ENCODE measurements around the gene TTC13. TPM values are rescaled to one million over a fixed set of nuclear protein-coding genes. Genes with fewer than 3 reads are reported as not detected.

TTC13 gene
- total RNA-seq (2014; rRNA removed) (17.0 and 20.2 TPM in 2 replicates), Bru-seq, nascent RNA (percentile 70 among the genes with signal in this experiment), BruChase-seq, experiment 1, labeled RNA remaining after a 6-hour chase (percentile 63 among the genes with signal in this experiment), BruChase-seq, experiment 2, labeled RNA remaining after a 2-hour chase (percentile 70 among the genes with signal in this experiment)
- long read RNA-seq, partial matches to known transcripts: 4 of 35 reads
- long read RNA-seq, other reads (novel, unspliced or antisense): 25 of 35 reads

GRCh38 chr1:230978491-230979388 lies at the start of gene TTC13, which contains the start of gene ARV1:
TTC13 (minus strand) TSS chr1:230978861; CDS start chr1:230978830, 31 bp downstream.
ARV1 (plus strand) TSS chr1:230979094; CDS start chr1:230979106, 12 bp downstream.
- Histone ChIP-seq H3K4me3 (ENCODE audit: low read length) (peak within 1 kb of the TSS; percentile 91), H3K27ac (ENCODE audit: low read length) (no peak within 1 kb of the TSS), H3K36me3 (ENCODE audit: low read depth, low read length) (peaks cover 22% of the 10 kb centered on the region), H3K27me3 (ENCODE audit: low read length) (no peaks in the 10 kb centered on the region), H3F3A (ENCODE audit: low read length, unreplicated experiment) (no peaks in the 10 kb centered on the region), H3K79me2 (ENCODE audit: low read length) (peaks cover 78% of the 10 kb centered on the region), H2AFZ (ENCODE audit: low read length) (peak within 1 kb of the TSS; percentile 84), H3K9me2 (replicated peaks; ENCODE audit: low read length) (no peaks in the 10 kb centered on the region), H4K20me1 (ENCODE audit: low read length) (no peaks in the 10 kb centered on the region; the same call in 1 of the 2 replicates), H3K4me1 (ENCODE audit: insufficient read depth, low read length) (peaks cover 17% of the 10 kb centered on the region), H3K4me2 (ENCODE audit: low read length) (peak within 1 kb of the TSS; percentile 95), H3K9ac (ENCODE audit: low read length) (peak within 1 kb of the TSS; percentile 88), H3K9me3 (ENCODE audit: low read length) (no peaks in the 10 kb centered on the region)
- ChIA-PET CTCF (interaction anchor here (1.2 kb wide), 1 partner anchor 181 kb away, joined by 3 read pairs; no protein-coding TSS in a partner anchor), POLR2A (ENCODE audit: unreplicated experiment) (interaction anchor here (0.5 to 0.6 kb wide), 2 partner anchors 32 to 85 kb away, joined by 3 to 5 read pairs; no protein-coding TSS in a partner anchor)
- ATAC-seq (peak; percentile 99), DNase-seq (peak; percentile 99)
- intact Hi-C loops (cut with micrococcal nuclease): loop anchor here (1.0 to 10.0 kb wide), 5 partner anchors 112 to 356 kb away; partner anchors contain the start of genes COG2, EXOC8 and SPRTN
- TF ChIP-seq CTCF (conservative IDR thresholded peaks at IDR 0.05; ENCODE audit: low read depth, low read length) (peak; percentile 60), EZH2 (IDR thresholded peaks at IDR 0.05; ENCODE audit: low read length, unreplicated experiment) (no peak)
- BruUV-seq (replicated peaks): no TSS peak

- Histone ChIP-seq H3K4me3 (ENCODE audit: low read length) (no peak overlapping the region), H3K27me3 (ENCODE audit: low read length) (no peaks in the 10 kb centered on the region), H3K9me2 (replicated peaks; ENCODE audit: low read length) (no peaks in the 10 kb centered on the region), H3K4me2 (ENCODE audit: low read length) (no peak overlapping the region), H3K79me2 (ENCODE audit: low read length) (no peaks in the 10 kb centered on the region), H3K9me3 (ENCODE audit: low read length) (no peaks in the 10 kb centered on the region), H3K9ac (ENCODE audit: low read length) (no peak overlapping the region), H3F3A (ENCODE audit: low read length, unreplicated experiment) (no peaks in the 10 kb centered on the region), H3K27ac (ENCODE audit: low read length) (no peak overlapping the region), H4K20me1 (ENCODE audit: low read length) (no peaks in the 10 kb centered on the region), H2AFZ (ENCODE audit: low read length) (no peak overlapping the region), H3K4me1 (ENCODE audit: insufficient read depth, low read length) (no peaks in the 10 kb centered on the region; the same call in 1 of the 2 replicates), H3K36me3 (ENCODE audit: low read depth, low read length) (no peaks in the 10 kb centered on the region)
- intact Hi-C loops (cut with micrococcal nuclease): no loop called here
- DNase-seq: no peak
- BruUV-seq (replicated peaks): no TSS peak
- POLR2A ChIA-PET (ENCODE audit: unreplicated experiment): no interaction called here
- TF ChIP-seq EZH2 (IDR thresholded peaks at IDR 0.05; ENCODE audit: low read length, unreplicated experiment) (no peak), EZH2phosphoT487 (IDR thresholded peaks at IDR 0.05; ENCODE audit: borderline replicate concordance, low read length) (no peak)
- ATAC-seq: no peak
- CTCF ChIA-PET: no interaction called here
Measured at GRCh38 chr1:231027971-231028370, 49.3 kb upstream of the TTC13 start.

- H3K4me2 ChIP-seq (ENCODE audit: low read length): no peak overlapping the region
- H4K20me1 ChIP-seq (ENCODE audit: low read length): no peaks in the 10 kb centered on the region
- no peaks in the 10 kb centered on the region for H3K27me3 ChIP-seq (ENCODE audit: low read length)
- no peak overlapping the region for H3K9ac ChIP-seq (ENCODE audit: low read length)
- no TSS peak for BruUV-seq (replicated peaks)
- intact Hi-C loops (cut with micrococcal nuclease): no loop called here
- no peak for DNase-seq
- TF ChIP-seq EZH2 (IDR thresholded peaks at IDR 0.05; ENCODE audit: low read length, unreplicated experiment) (no peak), CTCF (conservative IDR thresholded peaks at IDR 0.05; ENCODE audit: low read depth, low read length) (no peak), EZH2phosphoT487 (IDR thresholded peaks at IDR 0.05; ENCODE audit: borderline replicate concordance, low read length) (no peak)
- ChIA-PET CTCF (no interaction called here), POLR2A (ENCODE audit: unreplicated experiment) (no interaction called here)
- H3K27ac ChIP-seq (ENCODE audit: low read length): no peak overlapping the region
- H3K4me1 ChIP-seq (ENCODE audit: insufficient read depth, low read length): no peaks in the 10 kb centered on the region
- H3K9me3 ChIP-seq (ENCODE audit: low read length): no peaks in the 10 kb centered on the region
- no peak overlapping the region for H2AFZ ChIP-seq (ENCODE audit: low read length)
- H3K79me2 ChIP-seq (ENCODE audit: low read length): no peaks in the 10 kb centered on the region
- H3K9me2 ChIP-seq (replicated peaks; ENCODE audit: low read length): no peaks in the 10 kb centered on the region
- H3K4me3 ChIP-seq (ENCODE audit: low read length): no peak overlapping the region
- no peaks in the 10 kb centered on the region for H3F3A ChIP-seq (ENCODE audit: low read length, unreplicated experiment)
- H3K36me3 ChIP-seq (ENCODE audit: low read depth, low read length): no peaks in the 10 kb centered on the region
- ATAC-seq: no peak
Measured at GRCh38 chr1:231027136-231027925, 48.7 kb upstream of the TTC13 start.
